ENCODE data around the gene SERTAD1. TPM values are rescaled to one million over a fixed set of nuclear protein-coding genes. Genes with fewer than 3 reads are reported as not detected.

Gene SERTAD1
- total and polyA plus RNA-seq, 2 donors (not counting 1 experiment from before 2014, with no cell fraction given), result 11.9 to 59.4 TPM

- H3K9ac ChIP-seq (ENCODE audit: low read length), result no peak overlapping the region
- Mint-ChIP-seq H3K27ac (no peak overlapping the region), H3K9me3 (ENCODE audit: insufficient read depth) (no peaks in the 10 kb centered on the region), H3K4me3 (no peak overlapping the region), H3K27me3 (no peaks in the 10 kb centered on the region), H3K4me1 (peaks cover 15% of the 10 kb centered on the region)
- TF ChIP-seq CTCF (IDR thresholded peaks at IDR 0.05) (no peak), EZH2 (IDR thresholded peaks at IDR 0.05; ENCODE audit: borderline replicate concordance, insufficient read depth, low read depth, low read length, poor library complexity, severe bottlenecking) (no peak)
- WGBS (ENCODE audit: insufficient coverage), result 83% methylated on average over 1 of the region's 3 CpGs
- intact Hi-C loops (cut with micrococcal nuclease), result no loop called here
- POLR2A ChIA-PET, result interaction anchor here (0.6 kb wide), 1 partner anchor 840 kb away, joined by 5 read pairs; no protein-coding TSS in a partner anchor
- H2AFZ ChIP-seq (ENCODE audit: insufficient read depth, low read depth, low read length, poor library complexity, severe bottlenecking), result no peak overlapping the region
- H3K4me1 ChIP-seq (ENCODE audit: control insufficient read depth in 2 of 2, insufficient read depth in 2 of 2, low read length in 2 of 2), result peaks cover 10 to 14% of the 10 kb centered on the region in 2 donors
- H3K27ac ChIP-seq (ENCODE audit: low read length in 2 of 2), result no peak overlapping the region
- H3K27me3 ChIP-seq (replicated peaks in 1 of 4; ENCODE audit: control extremely low read depth in 1 of 4, control insufficient read depth in 3 of 4, insufficient read depth in 4 of 4, low read length in 3 of 4), result no peaks in the 10 kb centered on the region
- DNase-seq (no peak), ATAC-seq (ENCODE audit: low read depth) (no peak)
- peaks cover 0 to 5% (median 0%) of the 10 kb centered on the region in 3 donors for H3K9me3 ChIP-seq (ENCODE audit: control extremely low read depth in 1 of 3, control insufficient read depth in 2 of 3, insufficient read depth in 1 of 3, low read length in 2 of 3)
- no peak overlapping the region for H3K4me2 ChIP-seq (replicated peaks; ENCODE audit: low read depth, low read length, poor library complexity, severe bottlenecking)
- no peaks in the 10 kb centered on the region for H3K36me3 ChIP-seq (replicated peaks in 1 of 2; ENCODE audit: control extremely low read depth in 1 of 2, control insufficient read depth in 1 of 2, extremely low read depth in 1 of 2, insufficient read depth in 2 of 2, low read length in 1 of 2)
- CTCF ChIA-PET, result interaction anchor here (0.7 kb wide), 2 partner anchors 133 to 190 kb away, joined by 3 read pairs; no protein-coding TSS in a partner anchor
- H3K79me2 ChIP-seq (ENCODE audit: control insufficient read depth, insufficient read depth, low read length), result no peaks in the 10 kb centered on the region
- H3K4me3 ChIP-seq (ENCODE audit: control extremely low read depth in 1 of 5, extremely low read depth in 1 of 5, insufficient read depth in 1 of 5, low read depth in 2 of 5, low read length in 4 of 5), result no peak overlapping the region
- no peaks in the 10 kb centered on the region for H4K20me1 ChIP-seq (ENCODE audit: control insufficient read depth, insufficient read depth, low read length, poor library complexity, severe bottlenecking)
Observed at GRCh38 chr19:40458597-40458974, 32.8 kb upstream of the SERTAD1 start.

DNA sequence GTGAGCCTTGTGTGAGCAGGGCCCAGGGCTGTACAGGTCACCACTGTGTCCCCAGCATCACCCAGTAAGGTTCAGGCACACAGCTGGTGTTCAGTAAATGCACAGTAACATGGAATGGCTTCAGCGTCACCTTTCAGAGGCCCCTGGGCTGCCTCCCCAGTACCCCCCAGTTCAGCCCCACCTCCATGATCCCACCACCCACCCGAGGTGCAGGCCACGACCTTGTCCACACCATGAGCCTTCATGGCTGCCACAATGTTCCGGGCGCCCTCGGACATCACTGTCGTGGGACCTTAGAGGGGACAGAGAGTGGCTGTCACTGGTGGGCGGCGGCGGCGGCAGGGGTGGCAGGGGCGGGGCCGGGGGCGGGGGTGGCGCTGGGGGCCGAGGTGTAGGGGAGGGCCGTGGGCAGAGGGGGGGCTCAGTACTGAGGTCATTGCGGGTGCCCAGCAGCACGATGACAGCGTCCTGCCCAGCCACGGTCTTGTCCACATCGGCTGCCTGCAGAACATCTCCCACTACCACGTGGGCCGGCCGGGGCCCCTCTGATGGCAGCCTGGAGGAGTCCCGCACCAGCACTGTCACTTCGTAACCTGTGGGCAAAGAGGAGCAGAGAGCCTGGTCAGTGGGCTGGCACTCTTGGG, 32.3 kb upstream of the SERTAD1 start:
- ChIA-PET POLR2A (no interaction called here), CTCF (interaction anchor here (0.7 to 2.0 kb wide), 3 partner anchors 37 to 189 kb away, joined by 3 to 5 read pairs (median 3); no protein-coding TSS in a partner anchor)
- no peak overlapping the region for H3K4me3 ChIP-seq (ENCODE audit: control extremely low read depth in 1 of 5, extremely low read depth in 1 of 5, insufficient read depth in 1 of 5, low read depth in 2 of 5, low read length in 4 of 5)
- Mint-ChIP-seq H3K9me3 (ENCODE audit: insufficient read depth) (no peaks in the 10 kb centered on the region), H3K27ac (no peak overlapping the region), H3K4me1 (peaks cover 13% of the 10 kb centered on the region), H3K27me3 (no peaks in the 10 kb centered on the region), H3K4me3 (no peak overlapping the region)
- H3K9me3 ChIP-seq (ENCODE audit: control extremely low read depth in 1 of 3, control insufficient read depth in 2 of 3, insufficient read depth in 1 of 3, low read length in 2 of 3), result peaks cover 0 to 5% (median 0%) of the 10 kb centered on the region in 3 donors
- no peak overlapping the region for H3K9ac ChIP-seq (ENCODE audit: low read length)
- H3K27ac ChIP-seq (ENCODE audit: low read length in 2 of 2), result no peak overlapping the region
- no peaks in the 10 kb centered on the region for H3K79me2 ChIP-seq (ENCODE audit: control insufficient read depth, insufficient read depth, low read length)
- DNase-seq (no peak), ATAC-seq (ENCODE audit: low read depth) (no peak)
- peaks cover 10 to 14% of the 10 kb centered on the region in 2 donors for H3K4me1 ChIP-seq (ENCODE audit: control insufficient read depth in 2 of 2, insufficient read depth in 2 of 2, low read length in 2 of 2)
- no peak overlapping the region for H2AFZ ChIP-seq (ENCODE audit: insufficient read depth, low read depth, low read length, poor library complexity, severe bottlenecking)
- TF ChIP-seq EZH2 (IDR thresholded peaks at IDR 0.05; ENCODE audit: borderline replicate concordance, insufficient read depth, low read depth, low read length, poor library complexity, severe bottlenecking) (no peak), CTCF (IDR thresholded peaks at IDR 0.05) (no peak)
- intact Hi-C loops (cut with micrococcal nuclease), result no loop called here
- H3K36me3 ChIP-seq (replicated peaks in 1 of 2; ENCODE audit: control extremely low read depth in 1 of 2, control insufficient read depth in 1 of 2, extremely low read depth in 1 of 2, insufficient read depth in 2 of 2, low read length in 1 of 2), result no peaks in the 10 kb centered on the region
- no peaks in the 10 kb centered on the region for H3K27me3 ChIP-seq (replicated peaks in 1 of 4; ENCODE audit: control extremely low read depth in 1 of 4, control insufficient read depth in 3 of 4, insufficient read depth in 4 of 4, low read length in 3 of 4)
- 93% methylated on average over 15 of the region's 27 CpGs for WGBS (ENCODE audit: insufficient coverage)
- H3K4me2 ChIP-seq (replicated peaks; ENCODE audit: low read depth, low read length, poor library complexity, severe bottlenecking), result no peak overlapping the region
- no peaks in the 10 kb centered on the region for H4K20me1 ChIP-seq (ENCODE audit: control insufficient read depth, insufficient read depth, low read length, poor library complexity, severe bottlenecking)
